GM12865 (cell line): Measurements from ENCODE around the gene D2HGDH.

Experiments
- DNase-seq: peaks from one replicate; pipeline ENCODE4 v3.0.0; 2010; ENCODE audit warnings: low read depth
- H3K4me3 ChIP-seq: 2 replicates; pipeline ENCODE4 v1.5.1; 2011; ENCODE audit warnings: mild to moderate bottlenecking, low read depth, low read length, control low read depth
- CTCF ChIP-seq: IDR thresholded peaks from 2 replicates; pipeline ENCODE4 v1.5.1; 2011; ENCODE audit warnings: low read length, control low read depth, low read depth, inconsistent platforms; ENCODE audit not compliant: insufficient read depth; ENCODE audit errors: missing control alignments

The D2HGDH gene

GRCh38 chr2:241793385-241793784, 59.0 kb downstream of the D2HGDH start:
- no peak for TF ChIP-seq CTCF
- no peak for DNase-seq
- no peak overlapping the region for H3K4me3 ChIP-seq

GRCh38 chr2:241794250-241794823, 59.9 kb downstream of the D2HGDH start:
- DNase-seq: no peak
- H3K4me3 ChIP-seq: no peak overlapping the region
- no peak for TF ChIP-seq CTCF

DNA sequence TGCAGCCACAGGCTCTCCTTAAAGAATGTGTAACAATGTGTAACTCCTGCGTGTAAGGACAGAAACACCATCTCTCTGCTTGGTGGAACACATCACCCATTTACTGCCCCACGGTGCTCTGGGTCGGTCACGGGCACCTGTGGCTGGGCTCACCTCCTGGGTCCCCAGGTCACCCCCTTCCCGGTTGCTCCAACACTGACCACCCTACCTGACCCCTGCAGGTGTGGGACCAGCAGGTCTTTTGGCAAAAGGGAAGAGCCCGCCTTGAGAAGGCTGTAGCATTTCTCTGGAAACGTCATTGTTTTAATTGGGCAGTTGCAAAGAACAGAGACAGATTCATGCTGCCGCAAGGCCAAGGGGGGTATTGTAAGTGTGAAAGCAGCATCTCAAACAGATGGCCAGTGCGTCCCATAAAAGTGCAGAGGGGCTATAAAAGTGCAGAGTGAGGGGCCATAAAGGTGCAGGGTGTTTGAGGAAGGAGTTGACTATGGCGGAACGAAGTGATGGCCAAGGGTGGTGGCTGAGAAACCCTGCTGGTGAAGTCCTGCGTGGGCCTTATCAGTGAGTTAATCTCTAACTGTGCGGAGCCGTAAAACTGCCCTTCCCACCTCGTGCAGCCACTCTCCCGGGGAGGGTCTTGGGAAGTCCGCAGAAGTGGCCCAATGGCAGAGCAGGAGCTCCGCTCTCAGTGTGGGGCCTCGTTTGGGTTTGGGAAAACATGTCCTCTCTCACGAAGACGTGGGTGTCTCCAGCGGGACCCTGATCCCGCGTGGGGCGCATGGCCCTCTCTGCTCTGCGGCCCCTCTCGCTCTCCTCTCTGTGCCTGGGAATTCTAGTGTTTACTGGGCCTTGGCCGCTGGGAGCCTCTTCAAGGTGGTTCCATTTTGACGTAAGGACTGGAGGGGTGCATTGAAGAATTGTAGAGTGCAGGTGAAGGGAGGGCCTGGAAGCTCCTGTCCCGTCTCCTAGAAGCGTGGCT, 60.9 kb downstream of the D2HGDH start:
- no peak overlapping the region for H3K4me3 ChIP-seq
- TF ChIP-seq CTCF: no peak
- no peak for DNase-seq

DNA sequence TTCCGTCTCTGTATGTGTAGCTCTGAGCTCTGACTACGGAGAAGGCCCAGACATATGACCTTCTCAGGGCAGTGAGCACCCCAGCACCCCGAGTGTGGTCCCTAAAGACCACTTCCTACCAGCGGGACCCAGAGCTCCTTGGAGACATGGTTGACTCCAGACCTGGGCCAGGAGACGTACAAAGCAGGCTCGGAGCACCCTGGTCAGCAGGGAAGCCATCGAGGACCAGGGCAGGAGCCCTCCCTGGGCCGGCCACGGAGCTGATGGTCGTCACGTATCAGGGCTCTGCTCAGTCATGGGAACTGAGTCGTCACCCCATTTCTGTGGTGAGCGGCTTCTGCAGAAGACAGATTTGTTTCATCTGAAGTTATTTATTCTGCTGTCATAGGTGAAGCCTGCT, 61.8 kb downstream of the D2HGDH start:
- TF ChIP-seq CTCF: no peak
- no peak for DNase-seq
- H3K4me3 ChIP-seq: no peak overlapping the region

GRCh38 chr2:241796610-241797138, 62.2 kb downstream of the D2HGDH start:
- no peak for DNase-seq

GRCh38 chr2:241797441-241798080, 63.1 kb downstream of the D2HGDH start:
- no peak for DNase-seq
- no peak overlapping the region for H3K4me3 ChIP-seq
- no peak for TF ChIP-seq CTCF

More at GRCh38 chr2:241796610-241797138, 62.2 kb downstream of the D2HGDH start:
- H3K4me3 ChIP-seq: no peak overlapping the region
- no peak for TF ChIP-seq CTCF
